GM21528 (cell line): ENCODE measurements around the gene TCOF1.

Experiments used
- ATAC-seq: cut with Tn5 transposase; IDR thresholded peaks from one replicate; pipeline ENCODE4 v1.9.1; 2021; ENCODE audit warnings: mild to moderate bottlenecking, moderate library complexity; ENCODE audit not compliant: unreplicated experiment, low FRiP score

Gene TCOF1

GRCh38 chr5:150447188-150447587 is 89.7 kb downstream of the TCOF1 start:
- no peak for ATAC-seq

- no peak for ATAC-seq
Measured at GRCh38 chr5:150448334-150448733, 90.8 kb downstream of the TCOF1 start.

GRCh38 chr5:150448952-150449516 is 91.5 kb downstream of the TCOF1 start:
- peak; percentile 35 for ATAC-seq
